ENCODE data around the gene KRT15. TPM values are rescaled to one million over a fixed set of nuclear protein-coding genes. Genes with fewer than 3 reads are reported as not detected.

Gene KRT15
- total and polyA plus RNA-seq, 9 of the 15 experiments (the other 6 are each of a cell fraction or from before 2014, with no cell fraction given): 0.28 to 4.4 (median 0.56) TPM

GRCh38 chr17:41499714-41500113, 19.0 kb downstream of the KRT15 start (continued):
- TF ChIP-seq MGA (IDR thresholded peaks at IDR 0.05) (peak; percentile 39), KDM4B (IDR thresholded peaks at IDR 0.05; ENCODE audit: borderline replicate concordance in 2 of 2, low read depth in 1 of 2) (no peak; a peak in 1 of 4 replicates), EHMT2 (IDR thresholded peaks at IDR 0.05) (0 out of 2 replicates have a peak, but pooled peaks have one; percentile 5), SMAD4 (CRISPR knock-in tag; conservative IDR thresholded peaks at IDR 0.05) (0 out of 2 replicates have a peak, but pooled peaks have one; percentile 10), ZNF592 (IDR thresholded peaks at IDR 0.05) (peak; percentile 73; the same call in 1 of the 2 replicates), TAF15 (IDR thresholded peaks at IDR 0.05; ENCODE audit: low read depth, low read length) (no peak)
- TF ChIP-seq, protein P1, sequence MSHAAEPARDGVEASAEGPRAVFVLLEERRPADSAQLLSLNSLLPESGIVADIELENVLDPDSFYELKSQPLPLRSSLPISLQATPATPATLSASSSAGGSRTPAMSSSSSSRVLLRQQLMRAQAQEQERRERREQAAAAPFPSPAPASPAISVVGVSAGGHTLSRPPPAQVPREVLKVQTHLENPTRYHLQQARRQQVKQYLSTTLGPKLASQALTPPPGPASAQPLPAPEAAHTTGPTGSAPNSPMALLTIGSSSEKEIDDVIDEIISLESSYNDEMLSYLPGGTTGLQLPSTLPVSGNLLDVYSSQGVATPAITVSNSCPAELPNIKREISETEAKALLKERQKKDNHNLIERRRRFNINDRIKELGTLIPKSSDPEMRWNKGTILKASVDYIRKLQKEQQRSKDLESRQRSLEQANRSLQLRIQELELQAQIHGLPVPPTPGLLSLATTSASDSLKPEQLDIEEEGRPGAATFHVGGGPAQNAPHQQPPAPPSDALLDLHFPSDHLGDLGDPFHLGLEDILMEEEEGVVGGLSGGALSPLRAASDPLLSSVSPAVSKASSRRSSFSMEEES (CRISPR knock-in tag; IDR thresholded peaks at IDR 0.05): no peak
- TF ChIP-seq, protein P2, sequence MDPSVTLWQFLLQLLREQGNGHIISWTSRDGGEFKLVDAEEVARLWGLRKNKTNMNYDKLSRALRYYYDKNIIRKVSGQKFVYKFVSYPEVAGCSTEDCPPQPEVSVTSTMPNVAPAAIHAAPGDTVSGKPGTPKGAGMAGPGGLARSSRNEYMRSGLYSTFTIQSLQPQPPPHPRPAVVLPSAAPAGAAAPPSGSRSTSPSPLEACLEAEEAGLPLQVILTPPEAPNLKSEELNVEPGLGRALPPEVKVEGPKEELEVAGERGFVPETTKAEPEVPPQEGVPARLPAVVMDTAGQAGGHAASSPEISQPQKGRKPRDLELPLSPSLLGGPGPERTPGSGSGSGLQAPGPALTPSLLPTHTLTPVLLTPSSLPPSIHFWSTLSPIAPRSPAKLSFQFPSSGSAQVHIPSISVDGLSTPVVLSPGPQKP (CRISPR knock-in tag; IDR thresholded peaks at IDR 0.05): no peak
